ENCODE results near the gene VPS4B.

Gene VPS4B

DNA sequence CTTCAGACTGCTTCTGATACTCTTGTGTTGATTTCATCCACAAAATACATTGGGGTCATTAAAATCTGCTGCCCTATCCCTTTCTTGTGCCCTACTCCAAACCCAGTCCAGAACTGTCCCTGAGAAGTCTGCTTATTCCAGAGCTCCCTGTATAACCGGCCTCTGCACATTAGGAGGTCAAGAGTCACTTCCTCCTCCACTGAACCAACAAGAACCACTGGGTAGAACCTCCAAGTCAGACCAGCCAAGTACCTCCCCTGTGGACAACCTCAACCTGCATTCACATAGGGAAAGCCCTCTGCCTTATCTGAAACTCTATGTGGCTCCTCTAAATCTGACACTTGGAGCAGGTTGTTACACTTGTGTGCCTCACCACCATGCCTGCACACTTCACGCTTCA is 77.4 kb downstream of the VPS4B start:
- H3K36me3 ChIP-seq = peaks cover 89% of the 10 kb centered on the region
- DNase-seq = no peak
- H3K4me3 ChIP-seq (ENCODE audit: low read depth, low read length) = no peak overlapping the region
- H3K9me3 ChIP-seq (ENCODE audit: severe bottlenecking) = no peaks in the 10 kb centered on the region
- no peaks in the 10 kb centered on the region for H3K27me3 ChIP-seq (ENCODE audit: insufficient read depth, low read depth, severe bottlenecking)
- TF ChIP-seq, protein P1, sequence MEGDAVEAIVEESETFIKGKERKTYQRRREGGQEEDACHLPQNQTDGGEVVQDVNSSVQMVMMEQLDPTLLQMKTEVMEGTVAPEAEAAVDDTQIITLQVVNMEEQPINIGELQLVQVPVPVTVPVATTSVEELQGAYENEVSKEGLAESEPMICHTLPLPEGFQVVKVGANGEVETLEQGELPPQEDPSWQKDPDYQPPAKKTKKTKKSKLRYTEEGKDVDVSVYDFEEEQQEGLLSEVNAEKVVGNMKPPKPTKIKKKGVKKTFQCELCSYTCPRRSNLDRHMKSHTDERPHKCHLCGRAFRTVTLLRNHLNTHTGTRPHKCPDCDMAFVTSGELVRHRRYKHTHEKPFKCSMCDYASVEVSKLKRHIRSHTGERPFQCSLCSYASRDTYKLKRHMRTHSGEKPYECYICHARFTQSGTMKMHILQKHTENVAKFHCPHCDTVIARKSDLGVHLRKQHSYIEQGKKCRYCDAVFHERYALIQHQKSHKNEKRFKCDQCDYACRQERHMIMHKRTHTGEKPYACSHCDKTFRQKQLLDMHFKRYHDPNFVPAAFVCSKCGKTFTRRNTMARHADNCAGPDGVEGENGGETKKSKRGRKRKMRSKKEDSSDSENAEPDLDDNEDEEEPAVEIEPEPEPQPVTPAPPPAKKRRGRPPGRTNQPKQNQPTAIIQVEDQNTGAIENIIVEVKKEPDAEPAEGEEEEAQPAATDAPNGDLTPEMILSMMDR (IDR thresholded peaks at IDR 0.05; ENCODE audit: low read depth, low read length) = no peak
- H3K27ac ChIP-seq = no peak overlapping the region

DNA sequence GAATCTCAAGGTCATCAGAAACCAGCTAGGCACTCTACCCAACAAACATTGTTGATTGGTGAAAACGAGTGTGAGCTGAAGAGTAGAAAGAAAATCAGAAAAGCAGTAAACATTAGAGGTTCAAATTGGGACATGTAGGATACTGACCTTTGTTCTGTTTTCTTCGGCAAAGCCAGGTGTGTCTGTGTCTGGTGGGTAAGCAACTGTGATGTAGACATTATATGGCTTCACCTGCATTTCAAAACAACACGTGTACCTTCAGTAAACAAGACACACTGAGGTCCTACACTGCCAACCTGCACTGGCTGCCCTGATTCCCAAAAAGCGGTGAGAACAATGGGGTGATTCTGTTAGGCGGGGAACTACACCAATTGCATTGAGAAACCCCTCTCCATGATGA is 78.0 kb downstream of the VPS4B start:
- Histone ChIP-seq H3K27me3 (ENCODE audit: insufficient read depth, low read depth, severe bottlenecking) (no peaks in the 10 kb centered on the region), H3K9me3 (ENCODE audit: severe bottlenecking) (no peaks in the 10 kb centered on the region), H3K36me3 (peaks cover 83% of the 10 kb centered on the region), H3K4me3 (ENCODE audit: low read depth, low read length) (no peak overlapping the region), H3K27ac (no peak overlapping the region)
- DNase-seq = no peak
- TF ChIP-seq, protein P1 (IDR thresholded peaks at IDR 0.05; ENCODE audit: low read depth, low read length) = no peak

DNA sequence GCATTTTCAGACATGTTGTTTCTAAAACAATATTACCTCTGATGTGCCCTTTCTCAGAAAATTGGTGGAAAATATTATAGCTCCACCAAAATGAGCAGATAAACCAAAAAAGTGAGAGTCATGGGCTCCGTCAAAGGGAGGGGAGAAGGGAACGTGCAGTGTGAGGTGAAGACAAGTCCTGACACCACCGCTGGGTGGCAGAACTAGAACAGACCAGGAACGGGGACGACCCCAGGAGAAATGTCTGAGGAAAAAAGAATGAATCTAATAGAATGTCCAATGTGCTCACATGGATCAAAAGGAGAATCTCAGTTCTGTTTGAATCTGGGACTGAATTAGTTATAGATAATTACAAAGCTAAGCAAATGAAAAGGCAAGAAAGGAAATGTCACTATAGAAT is 80.1 kb downstream of the VPS4B start:
- peaks cover 86% of the 10 kb centered on the region for H3K36me3 ChIP-seq
- peak; percentile 60 for DNase-seq
- H3K4me3 ChIP-seq (ENCODE audit: low read depth, low read length) = no peak overlapping the region

DNA sequence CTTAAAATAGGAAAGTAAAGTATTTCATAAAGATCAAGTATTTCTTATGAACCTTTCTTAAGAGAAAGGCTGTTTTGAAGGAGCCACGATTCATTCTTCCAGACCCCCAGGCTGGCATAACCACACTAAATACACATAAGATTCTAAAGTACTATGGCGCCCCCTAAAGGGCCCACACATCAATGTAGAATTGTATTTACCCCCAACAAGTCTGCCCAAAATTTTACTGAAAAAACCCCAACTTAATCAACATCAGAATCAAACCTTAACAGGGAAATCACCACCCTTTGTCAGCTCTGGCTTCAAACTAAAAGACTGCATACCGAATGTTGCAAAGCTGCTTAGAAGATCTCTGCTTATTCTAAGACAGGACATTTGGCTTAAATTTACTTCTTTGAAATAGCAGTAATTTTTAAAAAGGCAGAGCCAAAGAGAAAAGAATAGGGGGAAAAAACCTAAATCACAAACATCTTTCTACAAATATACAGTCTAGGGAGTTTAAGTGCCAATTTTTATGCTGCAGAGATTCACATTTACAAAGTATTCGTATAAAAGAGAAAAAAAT is 82.3 kb downstream of the VPS4B start:
- peak; percentile 43 for DNase-seq
- TF ChIP-seq, protein P1 (IDR thresholded peaks at IDR 0.05; ENCODE audit: low read depth, low read length) = peak; percentile 57
- H3K4me3 ChIP-seq (ENCODE audit: low read depth, low read length) = no peak overlapping the region
- H3K9me3 ChIP-seq (ENCODE audit: severe bottlenecking) = no peaks in the 10 kb centered on the region
- no peaks in the 10 kb centered on the region for H3K27me3 ChIP-seq (ENCODE audit: insufficient read depth, low read depth, severe bottlenecking)
- H3K27ac ChIP-seq = no peak overlapping the region
- H3K36me3 ChIP-seq = peaks cover 83% of the 10 kb centered on the region

More for the DNA sequence above, 80.1 kb downstream of the VPS4B start:
- Histone ChIP-seq H3K27me3 (ENCODE audit: insufficient read depth, low read depth, severe bottlenecking) (no peaks in the 10 kb centered on the region), H3K27ac (no peak overlapping the region), H3K9me3 (ENCODE audit: severe bottlenecking) (no peaks in the 10 kb centered on the region)
- TF ChIP-seq, protein P1 (IDR thresholded peaks at IDR 0.05; ENCODE audit: low read depth, low read length) = peak; percentile 71
